Activated T-cell treated with anti-CD3 and anti-CD28 coated beads, Interleukin-2, amount 50 U/mL, for 72 hours (primary cell): Measurements from ENCODE around the gene INTS15. TPM values are rescaled to one million over a fixed set of nuclear protein-coding genes. Genes with fewer than 3 reads are reported as not detected.

ENCODE experiments used
- ATAC-seq, 2 donors: fragments of 150-1000 bp; cut with Tn5 transposase; replicated peaks in 1 of 2; 2 replicates each; pipeline ENCODE4 v1.10.0; 2021; ENCODE audit warnings: moderate library complexity in 2 of 2, mild to moderate bottlenecking in 1 of 2
- DNase-seq, 2 donors: peaks; one replicate each; pipeline ENCODE4 v3.0.0; 2021 to 2022; ENCODE audit warnings: mixed read lengths in 1 of 2
- H3K27ac Mint-ChIP-seq: one replicate; pipeline ENCODE4 v1.8.0; 2022; ENCODE audit warnings: mild to moderate bottlenecking, moderate library complexity, mixed read lengths
- H3K27me3 Mint-ChIP-seq: one replicate; pipeline ENCODE4 v1.8.0; 2022; ENCODE audit warnings: low read depth, mixed read lengths
- H3K36me3 Mint-ChIP-seq, 2 donors: one replicate each; pipeline ENCODE4 v1.8.0; 2022; ENCODE audit warnings: mixed read lengths in 2 of 2, mild to moderate bottlenecking in 1 of 2; ENCODE audit not compliant: insufficient read depth in 2 of 2
- H3K4me1 Mint-ChIP-seq: one replicate; pipeline ENCODE4 v1.8.0; 2022; ENCODE audit warnings: low read depth, mixed read lengths
- H3K4me3 Mint-ChIP-seq, 2 donors: one replicate each; pipeline ENCODE4 v1.8.0; 2022; ENCODE audit warnings: mild to moderate bottlenecking in 2 of 2, mixed read lengths in 2 of 2, moderate library complexity in 2 of 2
- H3K9me3 Mint-ChIP-seq, 2 donors: one replicate each; pipeline ENCODE4 v1.8.0; 2022; ENCODE audit warnings: mixed read lengths in 2 of 2
- total RNA-seq, 2 donors: library from RNA; stranded (reverse); gene quantifications; one replicate each; pipeline ENCODE4 v1.2.3, GENCODE V29; 2022

INTS15 gene
- total RNA-seq, 2 donors from 2014 or later, result 32.5 to 33.4 TPM

- H3K9me3 Mint-ChIP-seq, result peaks cover 0 to 2% of the 10 kb centered on the region in 2 donors
- H3K4me1 Mint-ChIP-seq, result peaks cover 13% of the 10 kb centered on the region
- no peak overlapping the region for H3K27ac Mint-ChIP-seq
- H3K4me3 Mint-ChIP-seq, result no peak overlapping the region
- H3K27me3 Mint-ChIP-seq, result no peaks in the 10 kb centered on the region
- no peak for DNase-seq
- no peak for ATAC-seq
- H3K36me3 Mint-ChIP-seq, result peaks cover 8 to 19% of the 10 kb centered on the region in 2 donors
These were observed 54.2 kb downstream of the INTS15 start for GRCh38 chr7:6643915-6644625.

GRCh38 chr7:6644728-6645127 is 54.9 kb downstream of the INTS15 start:
- Mint-ChIP-seq H3K27me3 (no peaks in the 10 kb centered on the region), H3K36me3 (peaks cover 8 to 18% of the 10 kb centered on the region in 2 donors), H3K4me1 (peaks cover 6% of the 10 kb centered on the region), H3K9me3 (peaks cover 0 to 2% of the 10 kb centered on the region in 2 donors), H3K4me3 (no peak overlapping the region), H3K27ac (no peak overlapping the region)
- DNase-seq (no peak), ATAC-seq (no peak)

- Mint-ChIP-seq H3K36me3 (peaks cover 4 to 23% of the 10 kb centered on the region in 2 donors), H3K9me3 (peaks cover 0 to 2% of the 10 kb centered on the region in 2 donors), H3K27me3 (no peaks in the 10 kb centered on the region), H3K4me1 (no peaks in the 10 kb centered on the region), H3K27ac (no peak overlapping the region), H3K4me3 (no peak overlapping the region)
- peak in 1 of 2 donors; percentile 18 for ATAC-seq
- DNase-seq, result no peak
These were observed 56.6 kb downstream of the INTS15 start for GRCh38 chr7:6646465-6646864.

GRCh38 chr7:6647080-6647479 is 57.3 kb downstream of the INTS15 start:
- Mint-ChIP-seq H3K27me3 (no peaks in the 10 kb centered on the region), H3K27ac (no peak overlapping the region), H3K9me3 (peaks cover 0 to 2% of the 10 kb centered on the region in 2 donors), H3K4me3 (no peak overlapping the region), H3K4me1 (no peaks in the 10 kb centered on the region), H3K36me3 (peaks cover 4 to 24% of the 10 kb centered on the region in 2 donors)
- ATAC-seq (no peak), DNase-seq (no peak)

GRCh38 chr7:6647541-6647940 is 57.7 kb downstream of the INTS15 start:
- no peaks in the 10 kb centered on the region for H3K4me1 Mint-ChIP-seq
- H3K4me3 Mint-ChIP-seq, result no peak overlapping the region
- H3K27ac Mint-ChIP-seq, result no peak overlapping the region
- ATAC-seq (no peak), DNase-seq (no peak)
- H3K27me3 Mint-ChIP-seq, result no peaks in the 10 kb centered on the region
- peaks cover 6 to 25% of the 10 kb centered on the region in 2 donors for H3K36me3 Mint-ChIP-seq
- peaks cover 0 to 2% of the 10 kb centered on the region in 2 donors for H3K9me3 Mint-ChIP-seq

GRCh38 chr7:6648066-6648814 is 58.4 kb downstream of the INTS15 start:
- Mint-ChIP-seq H3K27me3 (no peaks in the 10 kb centered on the region), H3K9me3 (peaks cover 0 to 2% of the 10 kb centered on the region in 2 donors), H3K4me1 (no peaks in the 10 kb centered on the region), H3K4me3 (no peak overlapping the region), H3K36me3 (peaks cover 6 to 25% of the 10 kb centered on the region in 2 donors), H3K27ac (no peak overlapping the region)
- ATAC-seq (no peak), DNase-seq (no peak)

DNA sequence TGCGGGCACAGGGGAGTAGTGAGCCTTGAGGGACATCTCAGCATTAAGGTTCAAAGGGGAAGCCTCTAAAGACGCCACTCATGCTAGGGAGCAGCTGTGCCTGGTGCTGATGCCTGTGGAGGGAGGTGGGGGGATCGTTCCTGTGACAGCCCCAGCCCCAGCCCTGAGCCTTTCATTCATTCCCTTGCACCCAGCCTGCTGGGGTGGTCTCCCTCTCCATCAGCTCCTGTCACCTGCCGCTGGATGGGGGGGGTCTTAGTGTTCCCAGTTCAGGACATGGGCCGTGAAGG is 58.9 kb downstream of the INTS15 start:
- H3K4me1 Mint-ChIP-seq, result no peaks in the 10 kb centered on the region
- H3K9me3 Mint-ChIP-seq, result peaks cover 0 to 2% of the 10 kb centered on the region in 2 donors
- H3K36me3 Mint-ChIP-seq, result peaks cover 6 to 25% of the 10 kb centered on the region in 2 donors
- no peak for ATAC-seq
- H3K27ac Mint-ChIP-seq, result no peak overlapping the region
- no peaks in the 10 kb centered on the region for H3K27me3 Mint-ChIP-seq
- no peak overlapping the region for H3K4me3 Mint-ChIP-seq
- no peak for DNase-seq

DNA sequence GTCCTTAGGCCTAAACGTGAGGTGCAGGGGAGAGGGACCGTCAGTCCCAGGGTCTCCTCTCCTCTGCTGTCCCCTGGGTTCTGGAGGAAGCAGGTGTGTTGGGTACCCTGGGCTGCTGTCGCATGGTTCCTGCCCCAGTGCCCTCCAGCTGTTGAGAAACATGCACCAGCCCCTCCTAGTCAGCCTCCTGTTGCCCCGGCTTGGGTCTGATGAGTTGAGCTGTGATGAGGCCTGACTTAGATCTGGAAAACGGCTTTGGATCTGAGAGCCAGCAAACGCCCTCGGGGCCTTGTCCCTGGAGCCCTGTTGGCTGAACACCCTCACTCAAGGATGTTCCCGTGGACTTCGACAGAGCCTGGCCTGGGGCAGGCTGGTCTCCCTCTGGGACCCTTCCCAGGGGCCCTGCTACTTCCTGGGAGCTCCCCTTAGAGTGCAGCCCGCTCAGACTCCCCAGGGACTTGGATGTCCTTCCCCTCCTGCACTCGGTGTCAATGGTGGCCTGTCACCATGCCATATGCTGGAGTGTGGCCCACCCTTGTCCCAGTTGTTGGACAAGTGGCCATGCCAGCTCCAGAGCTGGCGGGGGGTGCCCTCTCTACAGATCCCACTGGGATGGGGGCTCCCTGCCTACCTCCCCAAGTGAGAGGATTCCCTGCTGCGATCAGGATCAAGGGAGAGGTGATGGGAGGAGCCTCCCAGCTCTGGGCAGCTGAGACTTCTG is 59.6 kb downstream of the INTS15 start:
- Mint-ChIP-seq H3K9me3 (peaks cover 0 to 2% of the 10 kb centered on the region in 2 donors), H3K4me3 (no peak overlapping the region), H3K27ac (no peak overlapping the region), H3K27me3 (no peaks in the 10 kb centered on the region), H3K36me3 (peaks cover 6 to 25% of the 10 kb centered on the region in 2 donors), H3K4me1 (no peaks in the 10 kb centered on the region)
- no peak for ATAC-seq
- no peak for DNase-seq

DNA sequence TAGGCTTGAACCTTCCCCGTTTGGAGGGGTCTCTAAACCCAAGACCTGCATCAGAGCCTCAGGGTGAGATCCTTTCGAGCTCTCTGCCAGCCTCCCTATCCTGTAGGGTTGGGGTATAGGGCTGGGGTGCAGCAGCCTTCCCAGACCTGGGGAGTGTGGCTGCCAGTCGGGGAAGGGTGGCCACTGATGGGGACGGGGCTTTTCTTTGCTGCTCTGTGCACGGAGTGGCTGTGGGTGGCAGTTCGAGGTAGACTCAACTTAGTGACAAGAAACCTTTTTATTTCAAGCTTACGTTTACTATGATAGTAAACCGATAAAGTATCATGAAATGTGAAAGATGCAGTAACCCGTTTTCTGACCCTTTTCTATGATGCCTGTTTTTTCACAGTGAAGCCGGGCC is 60.3 kb downstream of the INTS15 start:
- Mint-ChIP-seq H3K36me3 (peaks cover 6 to 24% of the 10 kb centered on the region in 2 donors), H3K4me1 (no peaks in the 10 kb centered on the region), H3K4me3 (no peak overlapping the region), H3K27ac (no peak overlapping the region), H3K9me3 (peaks cover 0 to 2% of the 10 kb centered on the region in 2 donors), H3K27me3 (no peaks in the 10 kb centered on the region)
- no peak for DNase-seq
- ATAC-seq, result no peak

DNA sequence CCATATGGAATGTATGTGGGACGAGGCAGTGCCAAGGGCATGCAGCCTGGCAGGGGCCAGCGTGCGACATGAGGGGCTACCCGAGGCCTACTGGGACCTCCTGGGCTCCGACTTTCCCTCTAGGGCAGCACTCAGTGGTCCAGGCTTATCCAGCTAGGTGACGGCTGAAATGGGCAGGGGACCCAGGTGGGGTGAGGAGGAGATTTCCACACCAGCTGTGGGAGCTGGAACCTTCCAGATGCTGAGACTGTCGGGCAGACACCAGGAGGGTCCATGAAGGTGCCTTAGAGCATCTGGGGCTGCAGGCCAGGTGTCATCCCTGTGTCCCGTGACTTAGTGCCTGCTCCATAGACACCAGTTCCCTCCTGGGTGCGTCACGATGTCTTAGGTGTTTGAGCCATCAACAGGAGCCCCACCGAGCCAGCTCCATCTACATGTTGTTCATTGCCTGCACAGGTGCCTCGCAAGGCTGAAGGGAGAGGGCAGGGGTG is 60.7 kb downstream of the INTS15 start:
- Mint-ChIP-seq H3K9me3 (peaks cover 0 to 2% of the 10 kb centered on the region in 2 donors), H3K4me3 (no peak overlapping the region), H3K27me3 (no peaks in the 10 kb centered on the region), H3K36me3 (peaks cover 7 to 23% of the 10 kb centered on the region in 2 donors), H3K4me1 (no peaks in the 10 kb centered on the region), H3K27ac (no peak overlapping the region)
- DNase-seq (no peak), ATAC-seq (no peak)

DNA sequence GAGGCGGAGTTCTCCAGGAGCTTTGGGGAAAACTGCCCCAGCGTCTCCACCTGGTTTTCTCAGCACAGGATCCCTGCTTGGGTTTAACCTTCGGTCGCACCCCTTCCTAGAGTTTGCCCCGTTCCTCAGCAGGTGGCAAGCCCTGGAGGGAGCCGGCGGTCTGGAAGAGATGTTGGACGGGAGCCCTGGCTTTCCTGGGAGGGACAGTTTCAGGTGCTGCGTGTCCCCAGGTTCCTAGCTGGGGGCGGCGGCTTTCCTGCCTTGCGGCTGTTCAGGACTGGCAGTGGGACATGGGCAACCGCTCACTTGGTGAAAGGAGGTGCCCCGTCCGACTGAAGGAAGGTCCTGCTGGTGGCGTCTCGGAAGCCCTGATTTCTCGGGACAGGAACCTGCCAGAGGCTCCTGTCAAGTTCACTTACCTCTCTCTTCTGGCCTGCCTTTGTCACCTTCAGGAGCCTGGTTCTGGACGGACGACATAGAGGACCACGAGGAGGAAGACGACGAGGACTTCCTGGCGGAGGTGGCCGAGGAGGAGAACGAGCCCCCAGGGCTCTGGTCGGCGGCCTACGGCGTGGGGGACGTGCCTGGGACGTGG is 62.1 kb downstream of the INTS15 start:
- Mint-ChIP-seq H3K36me3 (peaks cover 7 to 21% of the 10 kb centered on the region in 2 donors), H3K4me1 (no peaks in the 10 kb centered on the region), H3K4me3 (no peak overlapping the region), H3K27me3 (no peaks in the 10 kb centered on the region), H3K9me3 (peaks cover 0 to 2% of the 10 kb centered on the region in 2 donors), H3K27ac (no peak overlapping the region)
- ATAC-seq (no peak), DNase-seq (no peak)

GRCh38 chr7:6652446-6653011 is 62.7 kb downstream of the INTS15 start:
- H3K27ac Mint-ChIP-seq, result no peak overlapping the region
- DNase-seq (no peak), ATAC-seq (no peak)
- no peaks in the 10 kb centered on the region for H3K4me1 Mint-ChIP-seq
- no peak overlapping the region for H3K4me3 Mint-ChIP-seq
- peaks cover 0 to 2% of the 10 kb centered on the region in 2 donors for H3K9me3 Mint-ChIP-seq
- H3K36me3 Mint-ChIP-seq, result peaks cover 7 to 20% of the 10 kb centered on the region in 2 donors
- H3K27me3 Mint-ChIP-seq, result no peaks in the 10 kb centered on the region
